GM06990 (cell line): ENCODE results near the gene ATP6V1G3.

Experiments used
- DNase-seq: peaks from one replicate; pipeline ENCODE4 v3.0.0-alpha.2; 2011; ENCODE audit not compliant: insufficient read length; ENCODE audit errors: extremely low read depth
- H3K27me3 ChIP-seq: replicated peaks from 2 replicates; pipeline ENCODE4 v1.6.0; 2011; ENCODE audit warnings: low read length; ENCODE audit not compliant: control insufficient read depth, insufficient read depth
- H3K36me3 ChIP-seq: 2 replicates; pipeline ENCODE4 v1.5.1; 2011; ENCODE audit warnings: low read length; ENCODE audit not compliant: control insufficient read depth, insufficient read depth
- H3K4me3 ChIP-seq: replicated peaks from 2 replicates; pipeline ENCODE4 v1.5.1; 2011; ENCODE audit warnings: low read depth, mild to moderate bottlenecking, control low read depth, low read length
- CTCF ChIP-seq: IDR thresholded peaks from 2 replicates; pipeline ENCODE4 v1.5.1; 2011; ENCODE audit warnings: low read length, control low read depth, mild to moderate bottlenecking, inconsistent platforms; ENCODE audit not compliant: insufficient read depth, poor library complexity, severe bottlenecking

The ATP6V1G3 gene

DNA sequence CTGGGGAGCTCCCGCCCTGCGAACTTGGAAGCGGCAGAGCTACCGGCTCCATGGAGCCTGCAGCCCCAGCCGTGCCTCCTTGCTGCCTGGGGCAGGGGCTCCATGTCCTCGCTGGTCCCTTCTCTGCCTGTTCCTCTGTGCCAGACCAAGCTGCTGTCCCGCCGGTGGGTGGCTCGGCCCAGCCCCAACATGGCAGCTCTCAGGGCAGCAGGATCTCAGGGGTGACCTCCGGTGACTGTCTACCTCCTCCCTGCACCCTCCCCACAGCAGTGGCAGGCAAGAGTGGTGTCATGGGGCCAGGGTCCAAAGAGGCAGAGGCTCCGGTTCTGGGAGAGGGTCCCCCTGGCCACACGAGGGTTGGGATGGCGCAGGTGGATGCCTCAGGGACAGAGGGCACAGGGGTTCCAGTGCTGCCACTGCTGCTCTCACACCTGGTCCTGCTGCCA, 45.8 kb downstream of the ATP6V1G3 start:
- H3K27me3 ChIP-seq = no peaks in the 10 kb centered on the region
- DNase-seq = no peak
- H3K36me3 ChIP-seq = no peaks in the 10 kb centered on the region
- H3K4me3 ChIP-seq = no peak overlapping the region
- no peak for TF ChIP-seq CTCF

DNA sequence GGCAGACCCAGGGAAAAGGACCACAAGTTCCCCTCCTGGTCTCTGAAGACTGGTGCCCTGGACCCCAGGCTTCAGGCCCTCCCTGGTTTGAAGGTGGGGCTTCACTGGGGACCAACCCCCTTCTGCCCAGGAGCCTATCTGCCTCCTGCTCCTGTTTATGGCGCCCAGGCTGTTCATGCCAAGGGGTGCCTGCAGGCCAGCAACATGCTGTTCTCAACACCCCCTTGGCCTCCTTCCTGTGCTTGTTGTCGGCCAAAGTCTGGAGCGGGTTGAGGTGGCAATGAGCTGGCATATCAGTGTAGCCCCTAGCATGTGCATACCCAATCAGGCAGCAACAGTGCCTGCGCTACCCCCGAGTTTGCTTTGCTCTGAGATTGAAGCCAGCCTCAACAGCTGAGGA, 46.3 kb downstream of the ATP6V1G3 start:
- TF ChIP-seq CTCF = no peak
- Histone ChIP-seq H3K36me3 (no peaks in the 10 kb centered on the region), H3K4me3 (no peak overlapping the region), H3K27me3 (no peaks in the 10 kb centered on the region)
- DNase-seq = no peak

DNA sequence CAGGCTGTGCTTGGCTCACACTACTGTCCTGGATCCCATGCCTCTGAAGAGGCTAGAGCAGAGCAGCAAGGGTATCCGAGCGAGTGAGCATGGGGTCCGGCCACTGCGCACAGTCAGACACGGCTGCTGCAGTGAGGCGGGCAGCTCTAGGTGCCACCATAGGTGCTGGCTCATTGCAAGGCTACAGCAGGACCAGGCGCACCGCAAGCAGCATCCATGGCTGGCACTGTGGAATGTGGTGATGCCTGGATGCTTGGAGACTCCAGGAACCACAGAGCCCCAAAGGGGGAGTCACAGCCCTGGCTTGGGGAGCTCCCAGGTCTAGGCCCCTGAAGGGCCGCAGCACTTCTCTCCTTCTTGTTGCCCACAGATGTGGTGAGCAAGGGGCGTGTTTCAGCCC, 47.2 kb downstream of the ATP6V1G3 start:
- H3K4me3 ChIP-seq = no peak overlapping the region
- no peak for TF ChIP-seq CTCF
- H3K36me3 ChIP-seq = no peaks in the 10 kb centered on the region
- H3K27me3 ChIP-seq = no peaks in the 10 kb centered on the region
- no peak for DNase-seq

GRCh38 chr1:198492872-198493271, 47.6 kb downstream of the ATP6V1G3 start:
- TF ChIP-seq CTCF = no peak
- Histone ChIP-seq H3K27me3 (no peaks in the 10 kb centered on the region), H3K36me3 (no peaks in the 10 kb centered on the region), H3K4me3 (no peak overlapping the region)
- DNase-seq = no peak

GRCh38 chr1:198491596-198491995, 48.9 kb downstream of the ATP6V1G3 start:
- no peak for TF ChIP-seq CTCF
- Histone ChIP-seq H3K27me3 (no peaks in the 10 kb centered on the region), H3K4me3 (no peak overlapping the region), H3K36me3 (no peaks in the 10 kb centered on the region)
- DNase-seq = no peak

DNA sequence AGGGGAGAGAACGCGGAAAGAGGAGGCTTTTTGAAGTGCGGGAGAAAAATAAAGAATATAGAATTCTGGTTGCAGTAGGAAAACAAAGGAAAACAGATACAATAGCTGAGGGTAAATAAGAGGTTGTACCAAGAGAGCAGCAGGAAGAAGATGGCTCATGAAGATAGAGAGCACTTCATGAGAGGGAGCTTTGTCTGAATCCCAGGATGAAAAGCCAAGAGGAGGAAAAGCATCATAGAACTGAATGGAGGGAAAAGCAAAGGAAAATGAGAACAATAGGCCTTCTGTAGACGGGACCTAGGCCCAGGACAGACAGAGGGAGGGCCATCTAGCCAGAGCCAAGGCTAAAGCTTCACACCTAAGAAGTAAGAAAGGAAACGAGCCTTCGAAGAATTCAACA, 49.5 kb downstream of the ATP6V1G3 start:
- DNase-seq = no peak
- H3K27me3 ChIP-seq = no peaks in the 10 kb centered on the region
- no peak for TF ChIP-seq CTCF
- no peaks in the 10 kb centered on the region for H3K36me3 ChIP-seq
- no peak overlapping the region for H3K4me3 ChIP-seq
